GM18909 (cell line): ENCODE data around the gene LINC00237.

Source experiments
- ATAC-seq: cut with Tn5 transposase; IDR thresholded peaks from one replicate; pipeline ENCODE4 v1.9.1; 2021; ENCODE audit warnings: mild to moderate bottlenecking; ENCODE audit not compliant: unreplicated experiment, poor library complexity

LINC00237 gene

GRCh38 chr20:21052686-21053001, 53.5 kb downstream of the LINC00237 start:
- no peak for ATAC-seq

GRCh38 chr20:21052241-21052640, 53.9 kb downstream of the LINC00237 start:
- no peak for ATAC-seq

GRCh38 chr20:21050710-21051109, 55.4 kb downstream of the LINC00237 start:
- ATAC-seq = no peak

GRCh38 chr20:21049305-21049828, 56.8 kb downstream of the LINC00237 start:
- no peak for ATAC-seq

GRCh38 chr20:21048841-21049273, 57.3 kb downstream of the LINC00237 start:
- ATAC-seq = no peak

- ATAC-seq = no peak
Observed at GRCh38 chr20:21047981-21048380, 58.2 kb downstream of the LINC00237 start.

DNA sequence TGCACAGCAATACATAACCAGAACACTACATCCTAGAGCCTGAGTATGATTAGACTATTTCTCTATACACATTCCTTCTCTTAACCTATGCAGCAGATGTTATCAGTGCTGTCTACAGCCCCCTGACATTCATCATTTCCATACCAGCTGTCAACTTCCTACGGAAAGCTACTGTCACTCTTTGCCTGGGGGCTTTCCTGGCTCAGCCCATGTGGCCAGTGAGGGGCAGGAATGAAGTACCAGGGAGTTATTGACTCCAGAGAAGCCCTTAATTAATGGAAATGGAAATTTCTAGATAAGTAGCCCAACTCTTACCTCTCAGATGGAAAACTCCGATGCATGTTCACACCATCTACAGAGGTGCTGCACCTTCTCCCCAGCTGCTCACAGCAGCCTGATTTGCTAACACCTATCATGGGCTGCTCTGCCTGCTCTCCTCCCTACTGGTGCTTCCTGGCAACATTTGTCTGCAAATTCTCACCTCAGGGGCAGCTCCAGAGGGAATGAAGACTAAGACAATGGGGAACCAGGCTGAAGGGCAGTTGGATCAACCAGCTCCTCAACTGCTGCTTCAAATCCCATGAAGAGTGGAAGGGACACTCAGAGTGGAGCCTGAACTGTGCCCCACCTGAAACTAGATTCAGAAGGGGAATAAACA, 59.6 kb downstream of the LINC00237 start:
- no peak for ATAC-seq
